GM23338 (cell line): ENCODE results near the gene CPXCR1.

Source experiments
- CTCF ChIP-seq, 2 experiments: fragments of 200-600 bp in 1 of 2; sonication (generic) in 1 of 2; conservative IDR thresholded peaks; 2 replicates each; pipeline versions ENCODE4 v1.5.1 to v1.6.1; 2016 to 2017; ENCODE audit warnings: antibody characterized with exemption in 2 of 2, low read depth in 2 of 2, mild to moderate bottlenecking in 2 of 2, moderate library complexity in 1 of 2
- EZH2phosphoT487 ChIP-seq: fragments of 200-600 bp; sonication (generic); IDR thresholded peaks from one replicate; pipeline ENCODE4 v1.8.1; 2018; ENCODE audit warnings: antibody characterized with exemption; ENCODE audit not compliant: unreplicated experiment
- JUNB ChIP-seq: IDR thresholded peaks from one replicate; pipeline ENCODE4 v1.6.1; 2016; ENCODE audit warnings: antibody characterized with exemption; ENCODE audit not compliant: unreplicated experiment
- POLR2AphosphoS5 ChIP-seq: IDR thresholded peaks from 2 replicates; pipeline ENCODE4 v1.6.1; 2016; ENCODE audit warnings: antibody characterized with exemption, low read depth

GRCh38 chrX:88735835-88736234 lies 11.2 kb upstream of the CPXCR1 start:
- no peak for TF ChIP-seq CTCF (conservative IDR thresholded peaks at IDR 0.05; ENCODE audit: low read depth in 2 of 2)
- TF ChIP-seq EZH2phosphoT487: no peak
- no peak for TF ChIP-seq POLR2AphosphoS5
- no peak for TF ChIP-seq JUNB
